HG03060 (cell line): ENCODE measurements around the gene ASB9.
"Not testable (repeated sequence)": the region's sequence is repeated elsewhere in the genome, so short reads cannot be mapped to it uniquely, and the experiment has no call there.

ENCODE experiments used
- ATAC-seq: cut with Tn5 transposase; IDR thresholded peaks from one replicate; pipeline ENCODE4 v1.9.1; 2021; ENCODE audit warnings: low read depth, moderate number of reproducible peaks; ENCODE audit not compliant: unreplicated experiment

The ASB9 gene

GRCh38 chrX:15242899-15243555 lies 26.9 kb downstream of the ASB9 start:
- ATAC-seq = no peak

- no peak for ATAC-seq
Observed at GRCh38 chrX:15241301-15241700, 28.6 kb downstream of the ASB9 start.

GRCh38 chrX:15240414-15240813 lies 29.5 kb downstream of the ASB9 start:
- no peak for ATAC-seq

- ATAC-seq = no peak
Observed at GRCh38 chrX:15236146-15236545, 33.7 kb downstream of the ASB9 start.

GRCh38 chrX:15235001-15235400 lies 34.9 kb downstream of the ASB9 start:
- no peak for ATAC-seq

GRCh38 chrX:15233416-15234015 lies 36.4 kb downstream of the ASB9 start:
- no peak for ATAC-seq

- ATAC-seq = no peak
Observed at GRCh38 chrX:15224747-15225146, 45.1 kb downstream of the ASB9 start.

GRCh38 chrX:15221321-15221720 lies 48.6 kb downstream of the ASB9 start:
- no peak for ATAC-seq

- ATAC-seq = no peak
Observed at GRCh38 chrX:15217161-15217560, 52.7 kb downstream of the ASB9 start.

GRCh38 chrX:15216280-15216679 lies 53.6 kb downstream of the ASB9 start:
- ATAC-seq = no peak

- ATAC-seq = no peak
Observed at GRCh38 chrX:15215366-15215765, 54.5 kb downstream of the ASB9 start.

GRCh38 chrX:15214588-15214987 lies 55.3 kb downstream of the ASB9 start:
- ATAC-seq = no peak

- no peak for ATAC-seq
Observed at GRCh38 chrX:15209096-15209495, 60.8 kb downstream of the ASB9 start.

GRCh38 chrX:15207994-15208393 lies 61.9 kb downstream of the ASB9 start:
- ATAC-seq = no peak

- ATAC-seq = no peak
Observed at GRCh38 chrX:15207384-15207783, 62.5 kb downstream of the ASB9 start.

GRCh38 chrX:15206306-15206705 lies 63.6 kb downstream of the ASB9 start:
- no peak for ATAC-seq

GRCh38 chrX:15204130-15204751 lies 65.6 kb downstream of the ASB9 start:
- peak; percentile 74 for ATAC-seq

GRCh38 chrX:15203694-15204093 lies 66.2 kb downstream of the ASB9 start:
- ATAC-seq = no peak

GRCh38 chrX:15202454-15203177 lies 67.3 kb downstream of the ASB9 start:
- no peak for ATAC-seq

GRCh38 chrX:15200871-15201270 lies 69.0 kb downstream of the ASB9 start:
- no peak for ATAC-seq

- not testable (repeated sequence) for ATAC-seq
Observed at GRCh38 chrX:15198608-15199202, 71.2 kb downstream of the ASB9 start.
